NCI-H2227 treated with DMSO at 0.1 percent for 48 hours (cell line): Measurements from ENCODE around the gene SAA4.
"Not testable (repeated sequence)": the region's sequence is repeated elsewhere in the genome, so short reads cannot be mapped to it uniquely, and the experiment has no call there.

Experiments
- DNase-seq: peaks from one replicate; lab custom pipeline; 2025; lab: John Stamatoyannopoulos, UW

Gene SAA4

DNA sequence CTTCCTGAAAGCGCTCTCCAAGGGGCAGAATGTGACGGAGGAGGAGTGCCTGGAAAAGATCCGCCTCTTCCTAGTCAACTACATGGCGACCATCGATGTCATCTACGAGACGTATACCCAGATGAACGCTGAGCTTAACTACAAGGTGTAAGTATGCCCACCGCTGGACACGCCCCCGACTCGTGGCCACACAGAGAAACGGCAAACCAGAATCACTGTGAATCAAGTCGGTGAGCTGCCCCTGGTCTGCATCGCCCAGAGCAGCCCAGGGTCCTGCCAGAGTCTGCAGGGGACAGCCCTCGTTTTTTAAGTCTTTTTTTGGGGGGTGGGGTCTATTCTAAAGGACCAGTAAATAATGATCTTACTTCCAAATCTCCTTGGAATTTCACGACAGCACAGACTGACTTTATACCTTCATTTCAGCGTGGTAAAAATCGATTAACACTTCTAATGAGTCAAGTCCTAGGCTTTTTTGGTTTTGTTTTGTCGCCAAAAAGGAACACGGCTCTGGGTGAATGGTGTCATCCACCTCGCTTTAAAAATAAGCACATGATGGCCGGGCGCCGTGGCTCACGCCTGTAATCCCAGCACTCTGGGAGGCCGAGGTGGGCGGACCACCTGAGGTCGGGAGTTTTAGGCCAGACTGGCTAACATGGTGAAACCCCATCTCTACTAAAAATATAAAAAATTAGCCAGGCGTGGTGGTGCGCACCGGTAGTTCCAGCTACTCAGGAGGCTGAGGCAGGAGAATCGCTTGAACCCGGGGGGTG lies 46.9 kb downstream of the SAA4 start:
- not testable (repeated sequence) for DNase-seq

DNA sequence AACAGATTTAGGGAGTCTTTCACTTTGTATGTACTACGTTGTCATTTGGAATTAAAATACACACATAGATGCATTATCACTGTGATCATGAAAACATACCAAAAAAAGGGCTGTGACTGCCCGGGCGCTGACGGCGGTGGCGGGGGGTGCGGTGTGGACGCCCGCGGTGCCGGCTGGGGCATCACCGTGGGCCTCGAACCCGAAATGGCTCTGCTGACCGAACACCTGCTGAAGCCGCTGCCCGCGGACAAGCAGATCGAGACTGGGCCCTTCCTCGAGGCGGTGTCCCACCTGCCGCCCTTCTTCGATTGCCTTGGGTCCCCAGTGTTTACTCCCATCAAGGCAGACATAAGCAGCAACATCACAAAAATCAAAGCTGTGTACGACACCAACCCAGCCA lies 47.8 kb downstream of the SAA4 start:
- no peak for DNase-seq
